SK-N-SH treated with all-trans-retinoic acid at 6 μM for 48 hours (cell line): ENCODE measurements around the gene MAML2.

ENCODE experiments used
- ATAC-seq: fragments of 200-7000 bp; cut with Tn5 transposase; 3 replicates; pipeline ENCODE4 v1.9.1; 2020; ENCODE audit warnings: mild to moderate bottlenecking, moderate library complexity
- ARNTL ChIP-seq: fragments of 450-650 bp; formaldehyde crosslinking; IDR thresholded peaks from 2 replicates; pipeline ENCODE4 v1.5.0; 2020; ENCODE audit warnings: low read depth, mild to moderate bottlenecking, moderate library complexity, borderline replicate concordance
- BACH2 ChIP-seq: fragments of 250-450 bp; sonication (Bioruptor Pico); IDR thresholded peaks from 2 replicates; pipeline ENCODE4 v1.9.0; 2021; ENCODE audit warnings: mild to moderate bottlenecking, borderline replicate concordance
- CREB5 ChIP-seq: fragments of 250-450 bp; sonication (Bioruptor Pico); IDR thresholded peaks from 2 replicates; pipeline ENCODE4 v1.5.1; 2020; ENCODE audit warnings: low read depth, mild to moderate bottlenecking, moderate library complexity
- CSDC2 ChIP-seq: fragments of 250-450 bp; sonication (Bioruptor Pico); IDR thresholded peaks from 2 replicates; pipeline ENCODE4 v1.5.0; 2020; ENCODE audit warnings: mild to moderate bottlenecking, moderate library complexity
- CSRNP3 ChIP-seq: fragments of 250-450 bp; sonication (Bioruptor Pico); IDR thresholded peaks from 2 replicates; pipeline ENCODE4 v1.5.1; 2021; ENCODE audit warnings: mild to moderate bottlenecking, moderate library complexity
- ESRRG ChIP-seq: fragments of 250-450 bp; sonication (Bioruptor Pico); IDR thresholded peaks from 2 replicates; pipeline ENCODE4 v1.6.1; 2021; ENCODE audit warnings: mild to moderate bottlenecking
- GLIS3 ChIP-seq: fragments of 250-450 bp; sonication (Bioruptor Pico); IDR thresholded peaks from 2 replicates; pipeline ENCODE4 v1.5.0; 2020; ENCODE audit warnings: mild to moderate bottlenecking, moderate library complexity
- ISL1 ChIP-seq: fragments of 250-450 bp; sonication (Bioruptor Pico); IDR thresholded peaks from 2 replicates; pipeline ENCODE4 v2.1.2; 2022; ENCODE audit warnings: mild to moderate bottlenecking, moderate library complexity
- OSR1 ChIP-seq: fragments of 250-450 bp; sonication (Bioruptor Pico); IDR thresholded peaks from 2 replicates; pipeline ENCODE4 v1.8.0; 2022; ENCODE audit warnings: moderate library complexity, mild to moderate bottlenecking, inconsistent platforms
- POU6F1 ChIP-seq: fragments of 250-450 bp; sonication (Bioruptor Pico); IDR thresholded peaks from 2 replicates; pipeline ENCODE4 v1.8.0; 2021; ENCODE audit warnings: low read depth, mild to moderate bottlenecking, moderate library complexity, borderline replicate concordance
- PPARA ChIP-seq: fragments of 250-450 bp; sonication (Bioruptor Pico); IDR thresholded peaks from 2 replicates; pipeline ENCODE4 v1.5.0; 2020; ENCODE audit warnings: mild to moderate bottlenecking, borderline replicate concordance
- RARB ChIP-seq: fragments of 250-450 bp; sonication (Bioruptor Pico); IDR thresholded peaks from 2 replicates; pipeline ENCODE4 v1.8.0; 2021; ENCODE audit warnings: mild to moderate bottlenecking, moderate library complexity
- SNAI2 ChIP-seq: fragments of 250-450 bp; sonication (Bioruptor Pico); IDR thresholded peaks from 2 replicates; pipeline ENCODE4 v1.5.0; 2020; ENCODE audit warnings: mild to moderate bottlenecking, moderate library complexity
- TCF4 ChIP-seq: fragments of 250-450 bp; sonication (Bioruptor Pico); IDR thresholded peaks from 2 replicates; pipeline ENCODE4 v1.8.0; 2021; ENCODE audit warnings: mild to moderate bottlenecking, moderate library complexity, borderline replicate concordance
- TOX ChIP-seq: fragments of 250-450 bp; sonication (Bioruptor Pico); IDR thresholded peaks from 2 replicates; pipeline ENCODE4 v1.8.0; 2021; ENCODE audit warnings: mild to moderate bottlenecking, moderate library complexity, borderline replicate concordance
- TSHZ2 ChIP-seq: fragments of 250-450 bp; sonication (Bioruptor Pico); IDR thresholded peaks from 2 replicates; pipeline ENCODE4 v1.5.0; 2020; ENCODE audit warnings: mild to moderate bottlenecking, moderate library complexity
- ZC3H10 ChIP-seq: fragments of 250-450 bp; sonication (Bioruptor Pico); IDR thresholded peaks from 2 replicates; pipeline ENCODE4 v1.5.1; 2021; ENCODE audit warnings: mild to moderate bottlenecking, moderate library complexity
- ZFP3 ChIP-seq: fragments of 250-450 bp; sonication (Bioruptor Pico); IDR thresholded peaks from 2 replicates; pipeline ENCODE4 v1.5.0; 2020; ENCODE audit warnings: mild to moderate bottlenecking, moderate library complexity
- ZFP30 ChIP-seq: fragments of 450-650 bp; formaldehyde crosslinking; IDR thresholded peaks from 2 replicates; pipeline ENCODE4 v1.5.0; 2022; ENCODE audit warnings: mild to moderate bottlenecking, moderate library complexity
- ZNF565 ChIP-seq: fragments of 450-650 bp; formaldehyde crosslinking; conservative IDR thresholded peaks from 2 replicates; pipeline ENCODE4 v1.5.0; 2020; ENCODE audit warnings: low read depth, mild to moderate bottlenecking, moderate library complexity
- ZNF70 ChIP-seq: fragments of 450-650 bp; formaldehyde crosslinking; IDR thresholded peaks from 2 replicates; pipeline ENCODE4 v1.5.0; 2020; ENCODE audit warnings: mild to moderate bottlenecking, moderate library complexity
- ZNF8 ChIP-seq: fragments of 450-650 bp; formaldehyde crosslinking; IDR thresholded peaks from 2 replicates; pipeline ENCODE4 v1.5.0; 2020; ENCODE audit warnings: mild to moderate bottlenecking, moderate library complexity

Gene MAML2

GRCh38 chr11:96110302-96110701 is 232.7 kb downstream of the MAML2 start:
- TF ChIP-seq ISL1 (no peak), ZFP30 (CRISPR knock-in tag) (no peak), SNAI2 (no peak), PPARA (CRISPR knock-in tag) (no peak), ZNF565 (CRISPR knock-in tag) (no peak), BACH2 (CRISPR knock-in tag) (no peak), CSRNP3 (CRISPR knock-in tag) (no peak), CREB5 (CRISPR knock-in tag) (no peak), ARNTL (CRISPR knock-in tag) (no peak), GLIS3 (CRISPR knock-in tag) (no peak), TSHZ2 (CRISPR knock-in tag) (no peak), ZC3H10 (CRISPR knock-in tag) (no peak), ESRRG (CRISPR knock-in tag) (no peak), ZFP3 (CRISPR knock-in tag) (no peak), ZNF8 (CRISPR knock-in tag) (no peak), ZNF70 (CRISPR knock-in tag) (no peak), TCF4 (CRISPR knock-in tag) (no peak), POU6F1 (CRISPR knock-in tag) (no peak), TOX (CRISPR knock-in tag) (no peak), CSDC2 (no peak)

GRCh38 chr11:96109331-96110030 is 233.5 kb downstream of the MAML2 start:
- TF ChIP-seq TSHZ2 (CRISPR knock-in tag): no peak
- no peak for TF ChIP-seq ZC3H10 (CRISPR knock-in tag)
- TF ChIP-seq SNAI2: no peak
- TF ChIP-seq CSRNP3 (CRISPR knock-in tag): no peak
- TF ChIP-seq POU6F1 (CRISPR knock-in tag): no peak
- no peak for TF ChIP-seq ESRRG (CRISPR knock-in tag)
- TF ChIP-seq OSR1 (CRISPR knock-in tag): no peak
- TF ChIP-seq ISL1: no peak
- TF ChIP-seq RARB (CRISPR knock-in tag): no peak
- TF ChIP-seq ZFP30 (CRISPR knock-in tag): no peak
- TF ChIP-seq TOX (CRISPR knock-in tag): no peak
- TF ChIP-seq CSDC2: no peak
- TF ChIP-seq GLIS3 (CRISPR knock-in tag): no peak
- no peak for TF ChIP-seq ARNTL (CRISPR knock-in tag)
- no peak for TF ChIP-seq ZFP3 (CRISPR knock-in tag)
- no peak for ATAC-seq

More at GRCh38 chr11:96110302-96110701, 232.7 kb downstream of the MAML2 start:
- ATAC-seq: no peak
